Tibial nerve (tissue), 4 donors: ENCODE measurements around the gene SPDL1. TPM values are rescaled to one million over a fixed set of nuclear protein-coding genes. Genes with fewer than 3 reads are reported as not detected.

ENCODE experiments used
- DNase-seq, 2 donors: peaks; one replicate each; pipeline ENCODE4 v3.0.0-alpha.2; 2019; ENCODE audit warnings: low spot score in 2 of 2
- H3K27ac ChIP-seq, 4 donors: fragments of 200-600 bp; sonication (generic) in 3 of 4; one replicate each; pipeline ENCODE4 v1.5.1; 2017 to 2019; ENCODE audit warnings: mild to moderate bottlenecking in 1 of 4
- H3K27me3 ChIP-seq, 2 donors: fragments of 200-600 bp; sonication (generic) in 1 of 2; one replicate each; pipeline versions ENCODE4 v1.5.1 to v1.6.0; 2017 to 2019
- H3K36me3 ChIP-seq, 3 donors: fragments of 200-600 bp; sonication (generic); one replicate each; pipeline ENCODE4 v1.5.1; 2018 to 2019
- H3K4me1 ChIP-seq, 4 donors: fragments of 200-600 bp; sonication (generic) in 3 of 4; one replicate each; pipeline ENCODE4 v1.5.1; 2017 to 2019
- H3K4me3 ChIP-seq, 4 donors: fragments of 200-600 bp; sonication (generic) in 3 of 4; one replicate each; pipeline ENCODE4 v1.5.1; 2017 to 2019; ENCODE audit warnings: mild to moderate bottlenecking in 1 of 4, moderate library complexity in 1 of 4
- H3K9me3 ChIP-seq, 4 donors: fragments of 200-600 bp; sonication (generic) in 3 of 4; one replicate each; pipeline ENCODE4 v1.5.1; 2017 to 2019
- CTCF ChIP-seq, 5 experiments: fragments of 200-600 bp in 3 of 5; fragments of 450-650 bp in 2 of 5; sonication (generic) in 3 of 5; IDR thresholded peaks; one replicate each; pipeline ENCODE4 v1.5.1; 2016 to 2019; ENCODE audit warnings: antibody characterized with exemption in 5 of 5, mild to moderate bottlenecking in 3 of 5, moderate library complexity in 2 of 5
- EP300 ChIP-seq, 2 donors: sonication (generic); formaldehyde crosslinking; IDR thresholded peaks; one replicate each; pipeline ENCODE4 v1.6.1; 2017; ENCODE audit warnings: antibody characterized with exemption in 2 of 2, mild to moderate bottlenecking in 1 of 2
- POLR2A ChIP-seq, 2 donors: fragments of 450-650 bp; IDR thresholded peaks; one replicate each; pipeline ENCODE4 v1.6.1; 2017; ENCODE audit warnings: antibody characterized with exemption in 2 of 2, mild to moderate bottlenecking in 2 of 2, moderate library complexity in 2 of 2
- WGBS, 2 donors: methylation state at CpG; one replicate each; pipeline ENCODE4 v1.1.5; 2018; 5-methylcytosine and 5-hydroxymethylcytosine counted together
- total RNA-seq, 4 donors: library from RNA; depleted of rRNA; stranded (reverse); fragments of >200 nt; gene quantifications; one replicate each; pipeline ENCODE4 v1.1.0, GENCODE V29; 2016

Gene SPDL1
- total RNA-seq, 4 donors from 2014 or later, result 8.1 to 15.6 (median 11.7) TPM

DNA sequence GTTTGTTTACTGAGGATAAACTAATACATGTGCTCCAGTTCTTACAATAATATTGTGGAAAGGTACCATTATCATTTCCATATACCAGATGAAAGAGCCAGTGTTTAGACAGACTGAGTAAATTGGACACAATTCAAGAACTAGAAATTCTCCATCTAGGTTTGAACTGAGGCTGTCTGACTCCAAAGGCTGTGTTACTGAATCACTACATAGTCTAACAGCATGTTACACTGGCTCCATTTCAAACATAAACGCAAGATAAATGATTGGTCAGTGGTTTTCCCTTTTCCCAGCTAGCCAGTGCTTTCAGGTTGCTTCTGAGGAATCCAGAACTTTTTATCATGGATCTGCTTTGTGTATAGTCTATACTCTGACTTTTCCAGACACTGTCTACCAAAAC is 8.1 kb downstream of the SPDL1 start:
- no peak for DNase-seq
- H3K4me3 ChIP-seq, result no peak overlapping the region
- TF ChIP-seq POLR2A (IDR thresholded peaks at IDR 0.05) (no peak), CTCF (IDR thresholded peaks at IDR 0.05) (no peak), EP300 (IDR thresholded peaks at IDR 0.05) (no peak)
- H3K9me3 ChIP-seq, result no peaks in the 10 kb centered on the region
- H3K27ac ChIP-seq, result no peak overlapping the region
- H3K4me1 ChIP-seq, result no peaks in the 10 kb centered on the region
- H3K27me3 ChIP-seq, result no peaks in the 10 kb centered on the region
- WGBS, 2 donors, result 0% methylated on average over 1 of the region's 1 CpG
- peaks cover 0 to 78% (median 0%) of the 10 kb centered on the region in 3 donors for H3K36me3 ChIP-seq

GRCh38 chr5:169592937-169593650 is 9.5 kb downstream of the SPDL1 start:
- no peak for TF ChIP-seq EP300 (IDR thresholded peaks at IDR 0.05)
- TF ChIP-seq POLR2A (IDR thresholded peaks at IDR 0.05), result no peak
- TF ChIP-seq CTCF (IDR thresholded peaks at IDR 0.05), result no peak
- 96 to 97% methylated on average over 6 of the region's 6 CpGs for WGBS, 2 donors
- peaks cover 0 to 88% (median 0%) of the 10 kb centered on the region in 3 donors for H3K36me3 ChIP-seq

DNA sequence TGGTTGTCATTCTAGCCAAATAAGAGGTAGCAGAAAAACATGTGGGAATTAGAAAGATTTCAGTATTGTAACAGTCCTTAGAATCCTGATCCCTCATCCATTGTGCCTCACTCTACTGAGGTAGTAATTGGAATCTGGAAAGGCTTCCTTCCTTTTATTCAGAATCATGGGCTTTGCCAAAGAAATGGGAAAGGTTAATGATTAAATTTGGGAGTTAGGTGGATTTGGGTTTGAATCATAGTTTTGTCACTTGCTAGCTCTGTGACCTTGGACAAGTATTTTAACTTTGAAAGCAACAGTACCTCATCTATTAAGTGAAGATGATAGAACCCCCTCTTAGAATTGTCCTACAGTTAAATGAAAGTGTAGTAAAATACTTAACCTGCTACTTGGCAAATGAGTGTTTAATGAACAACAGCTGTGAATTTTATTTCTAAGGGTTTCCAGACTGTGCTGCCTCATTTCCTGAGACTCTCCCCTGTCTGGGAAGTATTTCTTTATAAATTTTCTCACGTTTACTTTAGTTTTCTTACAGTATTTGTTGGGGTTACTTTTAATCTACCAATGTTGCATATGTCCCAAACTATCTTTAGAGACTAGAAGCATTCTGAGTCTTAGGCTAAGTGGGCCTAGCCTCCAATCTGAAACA is 11.7 kb downstream of the SPDL1 start:
- TF ChIP-seq POLR2A (IDR thresholded peaks at IDR 0.05), result no peak
- TF ChIP-seq CTCF (IDR thresholded peaks at IDR 0.05), result no peak
- no peak for TF ChIP-seq EP300 (IDR thresholded peaks at IDR 0.05)
- no peaks in the 10 kb centered on the region for H3K9me3 ChIP-seq
- H3K27ac ChIP-seq, result no peak overlapping the region
- no peaks in the 10 kb centered on the region for H3K27me3 ChIP-seq
- DNase-seq, result no peak
- H3K36me3 ChIP-seq, result peaks cover 0 to 94% (median 0%) of the 10 kb centered on the region in 3 donors
- no peaks in the 10 kb centered on the region for H3K4me1 ChIP-seq
- WGBS, 2 donors, result 65 to 87% methylated on average over 1 of the region's 1 CpG
- H3K4me3 ChIP-seq, result no peak overlapping the region

More at GRCh38 chr5:169592937-169593650, 9.5 kb downstream of the SPDL1 start:
- Histone ChIP-seq H3K27me3 (no peaks in the 10 kb centered on the region), H3K9me3 (no peaks in the 10 kb centered on the region), H3K4me3 (no peak overlapping the region), H3K27ac (no peak overlapping the region), H3K4me1 (no peaks in the 10 kb centered on the region)
- no peak for DNase-seq

- 87 to 93% methylated on average over 4 of the region's 4 CpGs for WGBS, 2 donors
- H3K4me1 ChIP-seq, result no peaks in the 10 kb centered on the region
- no peak for TF ChIP-seq CTCF (IDR thresholded peaks at IDR 0.05)
- TF ChIP-seq POLR2A (IDR thresholded peaks at IDR 0.05), result no peak
- TF ChIP-seq EP300 (IDR thresholded peaks at IDR 0.05), result no peak
- H3K27ac ChIP-seq, result no peak overlapping the region
- no peaks in the 10 kb centered on the region for H3K9me3 ChIP-seq
- no peak for DNase-seq
- peaks cover 0 to 92% (median 4%) of the 10 kb centered on the region in 3 donors for H3K36me3 ChIP-seq
- H3K4me3 ChIP-seq, result no peak overlapping the region
- no peaks in the 10 kb centered on the region for H3K27me3 ChIP-seq
Observed at GRCh38 chr5:169599451-169599850, 15.9 kb downstream of the SPDL1 start.

GRCh38 chr5:169602535-169602934 is 19.0 kb downstream of the SPDL1 start:
- Histone ChIP-seq H3K27ac (no peak overlapping the region), H3K4me3 (no peak overlapping the region), H3K36me3 (peaks cover 0 to 69% (median 4%) of the 10 kb centered on the region in 3 donors), H3K4me1 (no peaks in the 10 kb centered on the region), H3K9me3 (no peaks in the 10 kb centered on the region), H3K27me3 (no peaks in the 10 kb centered on the region)
- DNase-seq, result no peak
- TF ChIP-seq EP300 (IDR thresholded peaks at IDR 0.05) (no peak), POLR2A (IDR thresholded peaks at IDR 0.05) (no peak), CTCF (IDR thresholded peaks at IDR 0.05) (no peak)
